B cell (primary cell): ENCODE results near the gene WDR70. TPM values are rescaled to one million over a fixed set of nuclear protein-coding genes. Genes with fewer than 3 reads are reported as not detected.

ENCODE experiments used
- ATAC-seq: fragments of 200-7000 bp; cut with Tn5 transposase; one replicate; pipeline ENCODE4 v1.10.0; 2021; ENCODE audit warnings: low read depth, mild to moderate bottlenecking, moderate number of reproducible peaks, moderate library complexity
- CTCF ChIA-PET: fragments of 350-600 bp; sonication (Branson Sonifier 250); formaldehyde crosslinking; loops from one replicate; lab custom pipeline; 2021; ENCODE audit warnings: antibody characterized with exemption, inconsistent platforms; lab: Charles Lee
- POLR2A ChIA-PET: fragments of 350-600 bp; sonication (Branson Sonifier 250); formaldehyde crosslinking; loops from one replicate; lab custom pipeline; 2021; ENCODE audit warnings: antibody characterized with exemption; lab: Charles Lee
- DNase-seq: peaks from one replicate; pipeline ENCODE4 v3.0.0; 2013
- H2AFZ ChIP-seq: 2 replicates; pipeline ENCODE4 v1.6.1; 2012; ENCODE audit warnings: mild to moderate bottlenecking, low read depth, low read length; ENCODE audit not compliant: insufficient read depth, poor library complexity, severe bottlenecking
- H3K27ac ChIP-seq, 2 donors: 1 replicate in 1 of 2; 2 replicates in 1 of 2; pipeline ENCODE4 v1.5.1; 2012 to 2013; ENCODE audit warnings: low read length in 2 of 2, mild to moderate bottlenecking in 2 of 2, moderate library complexity in 1 of 2
- H3K27me3 ChIP-seq, 4 experiments: fragments of 200-600 bp in 1 of 4; sonication (generic) in 1 of 4; replicated peaks in 1 of 4; 1 replicate in 2 of 4; 2 replicates in 2 of 4; pipeline versions ENCODE4 v1.6.1 to v1.7.0; 2013 to 2016; ENCODE audit warnings: low read length in 3 of 4, mild to moderate bottlenecking in 2 of 4, mixed read lengths in 1 of 4, moderate library complexity in 1 of 4; ENCODE audit not compliant: insufficient read depth in 4 of 4, control insufficient read depth in 3 of 4; ENCODE audit errors: control extremely low read depth in 1 of 4
- H3K36me3 ChIP-seq, 2 experiments: replicated peaks in 1 of 2; 1 replicate in 1 of 2; 2 replicates in 1 of 2; pipeline versions ENCODE4 v1.6.1 to v1.7.1; 2013; ENCODE audit warnings: low read length in 1 of 2; ENCODE audit not compliant: insufficient read depth in 2 of 2, control insufficient read depth in 1 of 2; ENCODE audit errors: control extremely low read depth in 1 of 2, extremely low read depth in 1 of 2
- H3K4me1 ChIP-seq, 2 donors: fragments of 200-600 bp in 1 of 2; sonication (generic) in 1 of 2; 1 replicate in 1 of 2; 2 replicates in 1 of 2; pipeline versions ENCODE4 v1.5.1 to v1.6.1; 2013 to 2017; ENCODE audit warnings: low read length in 2 of 2; ENCODE audit not compliant: control insufficient read depth in 2 of 2, insufficient read depth in 2 of 2
- H3K4me2 ChIP-seq: replicated peaks from 2 replicates; pipeline ENCODE3; 2012; ENCODE audit warnings: mild to moderate bottlenecking, low read depth, low read length; ENCODE audit not compliant: poor library complexity, severe bottlenecking
- H3K4me3 ChIP-seq, 5 experiments: fragments of 200-600 bp in 1 of 5; sonication (generic) in 1 of 5; 1 replicate in 3 of 5; 2 replicates in 2 of 5; pipeline versions ENCODE4 v1.5.1 to v1.7.0; 2011 to 2016; ENCODE audit warnings: low read length in 4 of 5, mild to moderate bottlenecking in 4 of 5, low read depth in 2 of 5, control low read depth in 1 of 5, moderate library complexity in 1 of 5; ENCODE audit not compliant: insufficient read depth in 1 of 5; ENCODE audit errors: control extremely low read depth in 1 of 5, extremely low read depth in 1 of 5
- H3K79me2 ChIP-seq: fragments of 200-600 bp; sonication (generic); one replicate; pipeline ENCODE4 v1.6.0; 2016; ENCODE audit warnings: low read length; ENCODE audit not compliant: control insufficient read depth, insufficient read depth
- H3K9ac ChIP-seq: fragments of 200-600 bp; sonication (generic); 2 replicates; pipeline ENCODE4 v1.6.1; 2017; ENCODE audit warnings: mild to moderate bottlenecking, low read length, moderate library complexity
- H3K9me3 ChIP-seq, 3 donors: one replicate each; pipeline versions ENCODE4 v1.6.1 to v1.7.1; 2013; ENCODE audit warnings: low read length in 2 of 3; ENCODE audit not compliant: control insufficient read depth in 2 of 3, insufficient read depth in 1 of 3; ENCODE audit errors: control extremely low read depth in 1 of 3
- H4K20me1 ChIP-seq: 2 replicates; pipeline ENCODE4 v1.6.0; 2012; ENCODE audit warnings: mild to moderate bottlenecking, low read length; ENCODE audit not compliant: insufficient read depth, control insufficient read depth, poor library complexity, severe bottlenecking
- H3K27ac Mint-ChIP-seq: one replicate; pipeline ENCODE4 v1.8.0; 2021; ENCODE audit warnings: mixed read lengths
- H3K27me3 Mint-ChIP-seq: one replicate; pipeline ENCODE4 v1.8.0; 2021; ENCODE audit warnings: mixed read lengths
- H3K4me1 Mint-ChIP-seq: one replicate; pipeline ENCODE4 v1.8.0; 2021; ENCODE audit warnings: mixed read lengths
- H3K4me3 Mint-ChIP-seq: one replicate; pipeline ENCODE4 v1.8.0; 2021; ENCODE audit warnings: mixed read lengths
- H3K9me3 Mint-ChIP-seq: one replicate; pipeline ENCODE4 v1.8.0; 2022; ENCODE audit warnings: mixed read lengths; ENCODE audit not compliant: insufficient read depth
- CTCF ChIP-seq: fragments of 200-600 bp; IDR thresholded peaks from one replicate; pipeline ENCODE4 v1.8.0; 2022; ENCODE audit warnings: antibody characterized with exemption, mild to moderate bottlenecking
- EZH2 ChIP-seq: IDR thresholded peaks from 2 replicates; pipeline ENCODE4 v1.6.1; 2012; ENCODE audit warnings: borderline replicate concordance, low read depth, mild to moderate bottlenecking, moderate library complexity, low read length; ENCODE audit not compliant: insufficient read depth, poor library complexity, severe bottlenecking
- WGBS: methylation state at CpG from one replicate; pipeline ENCODE4 v1.1.5; 2013; ENCODE audit warnings: missing lambda C conversion rate; ENCODE audit not compliant: insufficient coverage; 5-methylcytosine and 5-hydroxymethylcytosine counted together
- intact Hi-C: fragments of 100-400 bp; cut with micrococcal nuclease; formaldehyde crosslinking; loops from one replicate; pipeline ENCODE4 v1.10.0; 2022
- polyA plus RNA-seq: library from polyadenylated mRNA; depleted of rRNA; stranded (reverse); fragments of >200 nt; gene quantifications from 2 replicates; pipeline ENCODE4 v1.2.3, GENCODE V29; 2012
- total RNA-seq, 2 donors: library from RNA; stranded (reverse); fragments of 120-200 nt in 1 of 2; gene quantifications; 1 replicate in 1 of 2; 2 replicates in 1 of 2; pipeline versions ENCODE4 v1.2.3 to v1.2.4, GENCODE V29; 2013 to 2022

WDR70 gene
- total and polyA plus RNA-seq, 2 donors (not counting 1 experiment from before 2014, with no cell fraction given): 12.8 to 46.8 TPM

GRCh38 chr5:37492778-37493555 is 113.8 kb downstream of the WDR70 start:
- intact Hi-C loops: no loop called here
- DNase-seq (no peak), ATAC-seq (no peak)
- ChIA-PET CTCF (no interaction called here), POLR2A (no interaction called here)
- no peak overlapping the region for H3K4me3 ChIP-seq
- Mint-ChIP-seq H3K4me3 (no peak overlapping the region), H3K27me3 (no peaks in the 10 kb centered on the region), H3K27ac (no peak overlapping the region), H3K9me3 (peaks cover 7% of the 10 kb centered on the region), H3K4me1 (no peaks in the 10 kb centered on the region)
- H3K4me2 ChIP-seq: no peak overlapping the region
- TF ChIP-seq CTCF (no peak), EZH2 (no peak)
- no peaks in the 10 kb centered on the region for H3K4me1 ChIP-seq
- H2AFZ ChIP-seq: no peak overlapping the region
- H3K79me2 ChIP-seq: peaks cover 20% of the 10 kb centered on the region
- peaks cover 0 to 6% (median 6%) of the 10 kb centered on the region in 3 donors for H3K9me3 ChIP-seq
- WGBS: 100% methylated on average over 1 of the region's 2 CpGs
- H3K36me3 ChIP-seq: peaks cover 0 to 11% of the 10 kb centered on the region in 2 experiments
- H3K27me3 ChIP-seq: no peaks in the 10 kb centered on the region
- H4K20me1 ChIP-seq: peaks cover 6% of the 10 kb centered on the region
- no peak overlapping the region for H3K27ac ChIP-seq
- H3K9ac ChIP-seq: no peak overlapping the region

DNA sequence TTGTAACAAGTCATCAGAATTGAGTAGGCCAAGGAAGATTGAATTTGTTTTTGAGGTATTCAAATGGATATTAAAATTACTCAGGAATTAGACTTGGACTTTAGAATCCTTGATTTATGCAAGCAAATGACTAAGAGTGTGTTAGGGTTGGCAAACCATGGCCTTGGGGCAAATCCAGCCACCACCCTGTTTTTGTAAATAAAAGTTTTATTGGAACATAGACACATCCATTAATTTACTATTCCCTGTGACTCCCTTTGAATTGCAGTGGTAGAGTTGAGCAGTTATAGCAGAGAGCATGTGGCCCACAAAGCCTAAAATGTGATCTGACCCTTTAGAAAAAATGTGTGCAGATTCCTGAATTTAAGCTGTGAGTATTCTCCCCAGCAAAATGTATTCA is 115.6 kb downstream of the WDR70 start:
- H3K4me3 ChIP-seq: no peak overlapping the region
- no peaks in the 10 kb centered on the region for H3K4me1 ChIP-seq
- H3K27me3 ChIP-seq: no peaks in the 10 kb centered on the region
- no peak for DNase-seq
- Mint-ChIP-seq H3K27ac (no peak overlapping the region), H3K9me3 (peaks cover 2% of the 10 kb centered on the region), H3K27me3 (no peaks in the 10 kb centered on the region), H3K4me1 (no peaks in the 10 kb centered on the region), H3K4me3 (no peak overlapping the region)
- no peaks in the 10 kb centered on the region for H4K20me1 ChIP-seq
- no peak overlapping the region for H2AFZ ChIP-seq
- ATAC-seq: no peak
- H3K9ac ChIP-seq: no peak overlapping the region
- intact Hi-C loops: no loop called here
- no peak overlapping the region for H3K4me2 ChIP-seq
- H3K9me3 ChIP-seq: no peaks in the 10 kb centered on the region
- POLR2A ChIA-PET: no interaction called here
- H3K36me3 ChIP-seq: peaks cover 1 to 9% of the 10 kb centered on the region in 2 experiments
- peaks cover 9% of the 10 kb centered on the region for H3K79me2 ChIP-seq
- no peak for TF ChIP-seq CTCF
- CTCF ChIA-PET: interaction anchor here (0.7 kb wide), 1 partner anchor 96 kb away, joined by 3 read pairs; no protein-coding TSS in a partner anchor
- H3K27ac ChIP-seq: no peak overlapping the region
